Right lobe of liver (tissue), 6 donors: ENCODE measurements around the gene MB21D2. TPM values are rescaled to one million over a fixed set of nuclear protein-coding genes. Genes with fewer than 3 reads are reported as not detected.

Experiments used
- ATAC-seq, 4 donors: fragments of 200-7000 bp; cut with Tn5 transposase; one replicate each; pipeline ENCODE4 v1.9.1; 2020; ENCODE audit warnings: mild to moderate bottlenecking in 4 of 4, moderate library complexity in 4 of 4
- DNase-seq, 3 donors: peaks; one replicate each; pipeline ENCODE4 v3.0.0-alpha.2; 2020
- H3K27ac ChIP-seq, 3 donors: fragments of 200-600 bp; one replicate each; pipeline ENCODE4 v1.8.0; 2022
- H3K27me3 ChIP-seq, 2 donors: fragments of 200-600 bp; one replicate each; pipeline ENCODE4 v1.8.0; 2022
- H3K36me3 ChIP-seq, 4 donors: fragments of 200-600 bp; sonication (generic) in 1 of 4; one replicate each; pipeline versions ENCODE4 v1.5.1 to v1.8.0; 2017 to 2022; ENCODE audit warnings: control low read depth in 1 of 4
- H3K4me1 ChIP-seq, 4 donors: fragments of 200-600 bp; sonication (generic) in 1 of 4; one replicate each; pipeline versions ENCODE4 v1.5.1 to v1.8.0; 2017 to 2022; ENCODE audit warnings: control low read depth in 1 of 4
- H3K4me3 ChIP-seq, 3 donors: fragments of 200-600 bp; one replicate each; pipeline ENCODE4 v1.8.0; 2022
- H3K9me3 ChIP-seq, 4 donors: fragments of 200-600 bp; sonication (generic) in 1 of 4; one replicate each; pipeline versions ENCODE4 v1.5.1 to v1.8.0; 2017 to 2022; ENCODE audit warnings: control low read depth in 1 of 4
- CTCF ChIP-seq, 4 donors: fragments of 200-600 bp in 3 of 4; fragments of 450-650 bp in 1 of 4; IDR thresholded peaks; one replicate each; pipeline versions ENCODE4 v1.5.1 to v1.8.0; 2016 to 2022; ENCODE audit warnings: antibody characterized with exemption in 4 of 4, mild to moderate bottlenecking in 2 of 4
- POLR2A ChIP-seq: fragments of 450-650 bp; IDR thresholded peaks from one replicate; pipeline ENCODE4 v1.6.1; 2017; ENCODE audit warnings: antibody characterized with exemption, mild to moderate bottlenecking
- WGBS: methylation state at CpG from one replicate; pipeline ENCODE4 v1.1.6; 2018; ENCODE audit warnings: low coverage, low lambda C conversion rate; ENCODE audit not compliant: insufficient coverage; ENCODE audit errors: missing lambda C conversion rate; 5-methylcytosine and 5-hydroxymethylcytosine counted together
- intact Hi-C, 2 donors: fragments of 100-400 bp; cut with DNase I; formaldehyde crosslinking; loops; one replicate each; pipeline versions ENCODE4 v1.11.2 to v1.14.1; 2022
- total RNA-seq, 6 experiments: library from RNA; depleted of rRNA in 2 of 6; stranded (reverse); fragments of >200 nt in 2 of 6; fragmentation: NEBNext Ultra II Directional in 3 of 6; extraction: Animal tissue kit (Norgen Biotek cat#: 25700) in 3 of 6; gene quantifications; one replicate each; pipeline versions ENCODE4 v1.1.0 to v1.2.4, GENCODE V29; 2016 to 2023
- donor health status: DM: no; HTN: yes; CAD: no.
- donor health status: DM: no; HTN: no; CAD: no.
- donor health status: DM: no; HTN: no; CAD: no.
- donor health status: DM: no; HTN: yes; CAD: no.
- donor health status: DM: no; HTN: yes; CAD: no.

MB21D2 gene
- total RNA-seq, 6 experiments from 2014 or later: 0.15 to 0.86 (median 0.31) TPM; not detected in 1

- intact Hi-C loops: no loop called here
- no peaks in the 10 kb centered on the region for H3K4me1 ChIP-seq
- H3K36me3 ChIP-seq: no peaks in the 10 kb centered on the region
- DNase-seq: no peak
- H3K27ac ChIP-seq: no peak overlapping the region
- H3K9me3 ChIP-seq: no peaks in the 10 kb centered on the region
- no peak for ATAC-seq
- no peaks in the 10 kb centered on the region for H3K27me3 ChIP-seq
- TF ChIP-seq CTCF (IDR thresholded peaks at IDR 0.05): no peak
- TF ChIP-seq POLR2A: no peak
- 32% methylated on average over 9 of the region's 9 CpGs for WGBS
- H3K4me3 ChIP-seq: no peak overlapping the region
Measured at GRCh38 chr3:192887047-192887446, 30.6 kb downstream of the MB21D2 start.

- H3K36me3 ChIP-seq: no peaks in the 10 kb centered on the region
- H3K4me3 ChIP-seq: no peak overlapping the region
- H3K27me3 ChIP-seq: no peaks in the 10 kb centered on the region
- WGBS: 60% methylated on average over 8 of the region's 8 CpGs
- no peaks in the 10 kb centered on the region for H3K9me3 ChIP-seq
- no peak overlapping the region for H3K27ac ChIP-seq
- H3K4me1 ChIP-seq: no peaks in the 10 kb centered on the region
- TF ChIP-seq CTCF (IDR thresholded peaks at IDR 0.05): no peak
- no peak for TF ChIP-seq POLR2A
- intact Hi-C loops: no loop called here
- no peak for ATAC-seq
- no peak for DNase-seq
Measured at GRCh38 chr3:192884777-192885773, 32.6 kb downstream of the MB21D2 start.

- intact Hi-C loops: no loop called here
- H3K27me3 ChIP-seq: no peaks in the 10 kb centered on the region
- no peak for DNase-seq
- WGBS: 69% methylated on average over 2 of the region's 2 CpGs
- TF ChIP-seq CTCF (IDR thresholded peaks at IDR 0.05) (no peak), POLR2A (no peak)
- H3K27ac ChIP-seq: no peak overlapping the region
- no peaks in the 10 kb centered on the region for H3K4me1 ChIP-seq
- no peaks in the 10 kb centered on the region for H3K36me3 ChIP-seq
- H3K4me3 ChIP-seq: no peak overlapping the region
- no peaks in the 10 kb centered on the region for H3K9me3 ChIP-seq
- ATAC-seq: no peak
Measured at GRCh38 chr3:192883512-192883911, 34.1 kb downstream of the MB21D2 start.

- no peaks in the 10 kb centered on the region for H3K4me1 ChIP-seq
- no peak overlapping the region for H3K4me3 ChIP-seq
- H3K36me3 ChIP-seq: no peaks in the 10 kb centered on the region
- DNase-seq (no peak), ATAC-seq (no peak)
- 79% methylated on average over 7 of the region's 7 CpGs for WGBS
- no peaks in the 10 kb centered on the region for H3K9me3 ChIP-seq
- TF ChIP-seq POLR2A (no peak), CTCF (IDR thresholded peaks at IDR 0.05) (no peak)
- intact Hi-C loops: no loop called here
- H3K27ac ChIP-seq: no peak overlapping the region
- H3K27me3 ChIP-seq: no peaks in the 10 kb centered on the region
Measured at GRCh38 chr3:192881159-192881786, 36.4 kb downstream of the MB21D2 start.
